ENCODE results near the gene HYKK.
"Not testable (repeated sequence)": the region's sequence is repeated elsewhere in the genome, so short reads cannot be mapped to it uniquely, and the experiment has no call there.

DNA sequence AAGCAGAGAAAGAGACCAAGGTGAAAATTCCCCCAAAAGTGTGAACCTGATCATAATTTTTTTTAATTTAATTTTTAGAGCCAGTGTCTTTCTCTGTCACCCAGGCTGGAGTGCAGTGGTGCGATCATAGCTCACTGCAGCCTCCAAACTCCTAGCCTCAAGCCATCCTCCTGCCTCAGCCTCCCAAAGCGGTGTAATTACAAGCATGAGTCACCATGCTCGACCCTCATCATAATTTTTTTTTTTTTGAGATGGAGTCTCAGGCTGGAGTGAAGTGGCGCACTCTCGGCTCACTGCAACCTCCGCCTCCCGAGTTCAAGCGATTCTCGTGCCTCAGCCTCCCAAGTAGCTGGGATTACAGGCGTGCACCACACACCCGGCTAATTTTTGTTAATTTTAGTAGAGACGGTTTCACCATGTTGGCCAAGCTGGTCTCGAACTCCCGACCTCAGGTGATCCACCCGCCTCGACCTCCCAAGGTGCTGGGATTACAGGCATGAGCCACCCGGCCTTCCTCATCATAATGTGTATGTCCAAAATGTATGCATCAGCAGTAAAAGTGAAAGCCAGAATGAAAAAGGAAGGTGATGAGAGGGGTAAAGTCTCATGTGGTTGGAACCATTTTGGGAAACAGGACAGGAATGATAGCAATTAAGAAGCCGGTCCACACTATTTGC lies 32.2 kb downstream of the HYKK start:
- TF ChIP-seq, protein P1, sequence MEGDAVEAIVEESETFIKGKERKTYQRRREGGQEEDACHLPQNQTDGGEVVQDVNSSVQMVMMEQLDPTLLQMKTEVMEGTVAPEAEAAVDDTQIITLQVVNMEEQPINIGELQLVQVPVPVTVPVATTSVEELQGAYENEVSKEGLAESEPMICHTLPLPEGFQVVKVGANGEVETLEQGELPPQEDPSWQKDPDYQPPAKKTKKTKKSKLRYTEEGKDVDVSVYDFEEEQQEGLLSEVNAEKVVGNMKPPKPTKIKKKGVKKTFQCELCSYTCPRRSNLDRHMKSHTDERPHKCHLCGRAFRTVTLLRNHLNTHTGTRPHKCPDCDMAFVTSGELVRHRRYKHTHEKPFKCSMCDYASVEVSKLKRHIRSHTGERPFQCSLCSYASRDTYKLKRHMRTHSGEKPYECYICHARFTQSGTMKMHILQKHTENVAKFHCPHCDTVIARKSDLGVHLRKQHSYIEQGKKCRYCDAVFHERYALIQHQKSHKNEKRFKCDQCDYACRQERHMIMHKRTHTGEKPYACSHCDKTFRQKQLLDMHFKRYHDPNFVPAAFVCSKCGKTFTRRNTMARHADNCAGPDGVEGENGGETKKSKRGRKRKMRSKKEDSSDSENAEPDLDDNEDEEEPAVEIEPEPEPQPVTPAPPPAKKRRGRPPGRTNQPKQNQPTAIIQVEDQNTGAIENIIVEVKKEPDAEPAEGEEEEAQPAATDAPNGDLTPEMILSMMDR (IDR thresholded peaks at IDR 0.05): not testable (repeated sequence)
- TF ChIP-seq ZFX (IDR thresholded peaks at IDR 0.05; ENCODE audit: borderline replicate concordance): not testable (repeated sequence)
